ENCODE measurements around the gene CCDC187.

- TF ChIP-seq CTCF (IDR thresholded peaks at IDR 0.05) (no peak), TEAD4 (CRISPR knock-in tag; IDR thresholded peaks at IDR 0.05) (no peak), SP1 (CRISPR knock-in tag; conservative IDR thresholded peaks at IDR 0.05) (no peak), MAX (CRISPR knock-in tag; IDR thresholded peaks at IDR 0.05) (no peak), FOXJ3 (CRISPR knock-in tag; IDR thresholded peaks at IDR 0.05; ENCODE audit: borderline replicate concordance) (no peak), ATF1 (CRISPR knock-in tag; IDR thresholded peaks at IDR 0.05) (no peak), ZNF219 (CRISPR knock-in tag; IDR thresholded peaks at IDR 0.05; ENCODE audit: borderline replicate concordance) (no peak), ZNF396 (CRISPR knock-in tag; IDR thresholded peaks at IDR 0.05; ENCODE audit: borderline replicate concordance) (no peak), IRF2 (CRISPR knock-in tag; IDR thresholded peaks at IDR 0.05; ENCODE audit: borderline replicate concordance, low read depth) (no peak)
Measured at GRCh38 chr9:136311051-136312008, 7.4 kb upstream of the CCDC187 start.
